Left lobe of liver (tissue), 2 donors: ENCODE measurements around the gene GSTM5. TPM values are rescaled to one million over a fixed set of nuclear protein-coding genes. Genes with fewer than 3 reads are reported as not detected.
"Not testable (repeated sequence)": the region's sequence is repeated elsewhere in the genome, so short reads cannot be mapped to it uniquely, and the experiment has no call there.

Experiments used
- ATAC-seq: fragments of 200-7000 bp; cut with Tn5 transposase; one replicate; pipeline ENCODE4 v1.9.1; 2020; ENCODE audit warnings: mild to moderate bottlenecking, moderate library complexity
- DNase-seq: peaks from one replicate; pipeline ENCODE4 v3.0.0-alpha.2; 2020; ENCODE audit warnings: low spot score
- total RNA-seq: library from RNA; stranded (reverse); gene quantifications from one replicate; pipeline ENCODE4 v1.2.1, GENCODE V29; 2021
- donor health status: DM: no; HTN: no; CAD: no; lungs with moderate emphysema.
- donor health status: DM: no; HTN: yes; CAD: no.

The GSTM5 gene
- 0.10 TPM for total RNA-seq

DNA sequence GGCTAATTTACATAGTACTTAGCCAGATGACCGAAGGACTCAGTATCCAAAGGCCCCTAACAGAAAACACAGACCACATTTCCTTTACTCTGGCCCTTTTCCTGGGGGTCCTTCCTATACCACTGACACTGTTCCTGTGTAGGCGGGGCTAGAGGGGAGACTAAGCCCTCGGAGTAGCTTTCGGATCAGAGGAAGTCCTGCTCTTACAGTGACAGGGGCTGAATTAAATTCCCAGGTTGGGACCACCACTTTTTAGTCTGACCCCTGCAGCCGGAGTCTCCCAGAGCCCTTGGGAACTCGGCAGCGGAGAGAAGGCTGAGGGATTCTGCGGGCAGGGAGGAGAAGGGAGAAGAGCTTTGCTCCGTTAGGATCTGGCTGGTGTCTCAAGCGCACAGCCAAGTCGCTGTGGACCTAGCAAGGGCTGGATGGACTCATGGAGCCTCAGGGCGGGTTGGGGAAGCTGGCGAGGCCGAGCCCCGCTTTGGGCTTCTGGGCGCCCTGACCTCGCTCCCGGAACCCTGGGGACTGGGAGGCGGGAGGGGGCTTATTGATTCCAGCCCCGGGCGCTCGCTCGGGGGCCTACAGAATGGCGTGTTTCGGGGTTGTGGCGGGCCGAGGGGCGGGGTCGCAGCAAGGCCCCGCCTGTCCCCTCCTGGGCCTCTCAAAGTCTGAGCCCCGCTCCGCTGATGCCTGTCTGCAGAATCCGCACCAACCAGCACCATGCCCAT is at the start of gene GSTM5:
GSTM5 (plus strand) TSS at position 659 of the 728 bp plus-strand sequence; CDS start at position 721, 62 bp downstream.
- DNase-seq, ATAC-seq: not testable (repeated sequence)

DNA sequence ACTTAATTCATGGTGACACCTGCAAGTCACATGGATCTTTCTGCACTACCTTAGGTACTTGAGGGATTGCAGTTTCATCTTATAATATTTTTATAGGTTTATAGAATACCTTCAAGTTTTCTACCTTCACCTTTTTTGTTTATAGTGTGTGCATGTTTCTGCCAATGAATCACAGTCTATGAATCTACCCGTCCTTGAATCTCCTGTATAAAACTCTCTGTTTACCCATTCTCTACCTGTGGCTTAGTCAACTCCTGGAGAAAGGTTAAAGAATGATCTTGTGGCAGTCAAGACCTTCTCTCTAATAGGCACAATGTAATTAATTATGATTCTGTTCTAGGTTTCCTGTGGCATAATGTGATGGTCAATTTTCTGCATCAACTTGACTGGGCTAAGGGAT is 47.4 kb upstream of the GSTM5 start:
- ATAC-seq (no peak), DNase-seq (no peak)

GRCh38 chr1:109667452-109668122 is 44.5 kb upstream of the GSTM5 start, which contains the start of gene GSTM2:
Gene GSTM2 (plus strand): TSS chr1:109668057. CDS start chr1:109668116, 59 bp downstream.
- peak; percentile 75 for DNase-seq
- ATAC-seq, result peak; percentile 93

DNA sequence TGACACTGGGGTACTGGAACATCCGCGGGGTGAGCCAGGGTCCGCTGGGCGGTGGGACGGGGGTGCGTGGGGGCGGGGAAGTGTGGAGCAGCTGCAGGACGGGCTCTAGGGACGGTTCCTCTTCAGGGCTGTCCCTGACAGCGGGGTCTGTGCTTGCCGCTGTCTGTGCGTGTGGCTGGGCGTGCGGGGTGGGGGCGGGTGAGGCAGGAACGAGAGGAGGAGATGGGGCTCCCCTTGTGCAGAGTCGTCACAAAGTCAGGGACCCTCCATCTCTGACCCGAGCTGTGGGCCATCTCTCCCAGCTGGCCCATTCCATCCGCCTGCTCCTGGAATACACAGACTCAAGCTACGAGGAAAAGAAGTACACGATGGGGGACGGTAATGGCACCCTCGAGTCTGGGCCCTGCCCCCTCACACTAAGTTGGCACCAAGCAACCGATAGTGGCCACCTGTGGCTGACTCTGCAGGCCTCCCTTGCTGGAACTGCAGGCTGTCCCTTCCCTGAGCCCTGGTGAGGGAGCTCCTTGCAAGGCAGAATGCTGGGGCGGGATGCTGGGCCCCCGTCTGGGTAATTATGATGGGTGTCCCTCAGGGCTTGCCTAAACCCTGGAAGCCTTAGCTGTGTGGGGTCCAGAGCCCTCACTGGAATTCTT is 43.8 kb upstream of the GSTM5 start:
- DNase-seq (no peak), ATAC-seq (no peak)

- DNase-seq (no peak), ATAC-seq (no peak)
These were observed 42.7 kb upstream of the GSTM5 start for GRCh38 chr1:109669246-109669948.

DNA sequence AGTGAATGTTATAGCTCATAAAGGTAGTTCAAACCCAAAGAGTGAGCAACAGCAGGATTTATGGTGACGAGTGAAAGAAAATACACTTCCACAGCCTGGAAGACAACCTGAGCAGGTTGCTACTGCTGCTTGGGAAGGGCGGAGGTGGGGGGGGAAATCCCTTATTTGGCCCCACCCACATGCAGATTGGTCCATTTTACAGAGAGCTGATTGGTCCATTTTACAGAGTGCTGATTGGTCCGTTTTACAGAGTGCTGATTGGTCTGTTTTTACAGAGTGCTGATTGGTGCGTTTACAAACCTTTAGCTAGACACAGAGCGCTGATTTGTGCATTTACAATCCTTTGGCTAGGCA is 42.1 kb upstream of the GSTM5 start:
- DNase-seq, ATAC-seq: not testable (repeated sequence)

GRCh38 chr1:109671067-109671466 is 41.0 kb upstream of the GSTM5 start:
- no peak for ATAC-seq
- DNase-seq, result no peak

GRCh38 chr1:109673861-109674260 is 38.2 kb upstream of the GSTM5 start:
- DNase-seq, ATAC-seq: not testable (repeated sequence)

DNA sequence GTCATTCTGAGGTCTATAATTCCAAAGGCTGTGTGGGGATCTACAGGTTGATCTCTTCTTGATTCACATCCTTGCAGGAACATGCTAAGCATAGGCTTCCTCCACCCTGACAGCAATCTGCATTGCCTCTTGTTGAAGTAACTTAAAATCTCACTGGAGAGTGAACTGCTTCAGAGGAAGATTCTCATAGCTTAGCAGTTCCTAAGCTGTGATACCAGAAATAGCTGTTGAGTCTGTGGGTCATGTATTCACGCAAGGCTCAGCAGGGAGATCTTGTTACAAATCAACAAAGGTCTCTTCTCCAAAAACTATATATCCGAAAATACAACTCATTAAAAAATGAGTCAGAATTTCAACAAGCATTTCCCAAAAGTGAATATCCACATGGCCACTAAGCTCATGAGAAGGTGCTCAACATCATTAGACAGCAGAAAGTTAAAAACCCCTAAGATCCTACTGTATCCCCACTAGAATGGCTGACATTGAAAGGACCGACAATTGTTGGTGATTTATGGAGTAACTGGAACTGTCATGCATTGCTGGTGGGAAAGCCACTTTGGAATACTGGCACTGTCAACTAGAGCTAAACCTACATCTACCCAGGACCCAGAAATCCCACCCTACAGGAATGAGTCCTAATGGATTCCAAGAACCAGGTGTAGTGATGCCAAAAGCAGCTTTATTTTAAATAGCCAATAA is 35.2 kb upstream of the GSTM5 start:
- ATAC-seq, DNase-seq: not testable (repeated sequence)

GRCh38 chr1:109677459-109677858 is 34.6 kb upstream of the GSTM5 start:
- DNase-seq, result no peak
- ATAC-seq, result no peak

GRCh38 chr1:109678637-109679036 is 33.4 kb upstream of the GSTM5 start:
- DNase-seq, ATAC-seq: not testable (repeated sequence)

GRCh38 chr1:109684777-109685176 is 27.3 kb upstream of the GSTM5 start:
- not testable (repeated sequence) for DNase-seq, ATAC-seq

DNA sequence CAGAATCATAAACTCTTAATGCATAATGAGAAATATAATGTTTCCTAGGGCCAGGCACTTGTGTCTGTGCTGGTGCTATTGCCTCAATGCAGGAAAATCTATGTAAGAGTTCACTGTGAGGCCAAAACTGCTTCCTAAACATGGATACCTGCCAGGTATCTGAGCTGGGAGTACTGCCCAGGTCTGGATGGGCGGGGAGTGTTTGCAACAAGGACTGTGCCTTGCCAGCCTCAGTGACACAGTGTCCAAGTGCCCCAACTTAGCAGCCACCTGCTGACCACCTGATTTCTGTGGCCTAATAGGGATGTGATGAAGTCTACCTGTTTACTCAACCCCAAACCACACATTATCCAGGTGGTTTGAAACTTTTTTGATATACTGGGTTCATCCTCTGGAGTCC is 26.7 kb upstream of the GSTM5 start:
- DNase-seq, ATAC-seq: not testable (repeated sequence)

GRCh38 chr1:109685890-109686289 is 26.2 kb upstream of the GSTM5 start:
- not testable (repeated sequence) for DNase-seq, ATAC-seq

DNA sequence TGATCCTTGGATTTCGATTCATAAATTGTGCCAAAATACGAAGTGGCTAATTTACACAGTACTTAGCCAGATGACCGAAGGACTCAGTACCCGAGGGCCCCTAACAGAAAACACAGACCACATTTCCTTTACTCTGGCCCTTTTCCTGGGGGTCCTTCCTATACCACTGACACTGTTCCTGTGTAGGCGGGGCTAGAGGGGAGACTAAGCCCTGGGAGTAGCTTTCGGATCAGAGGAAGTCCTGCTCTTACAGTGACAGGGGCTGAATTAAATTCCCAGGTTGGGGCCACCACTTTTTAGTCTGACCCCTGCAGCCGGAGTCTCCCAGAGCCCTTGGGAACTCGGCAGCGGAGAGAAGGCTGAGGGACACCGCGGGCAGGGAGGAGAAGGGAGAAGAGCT is 24.9 kb upstream of the GSTM5 start:
- DNase-seq, ATAC-seq: not testable (repeated sequence)

GRCh38 chr1:109687641-109688499 is 24.2 kb upstream of the GSTM5 start, which contains the start of gene GSTM1:
Gene GSTM1 (plus strand): TSS chr1:109687817. CDS start chr1:109687874, 57 bp downstream.
- ATAC-seq (no peak), DNase-seq (no peak)

DNA sequence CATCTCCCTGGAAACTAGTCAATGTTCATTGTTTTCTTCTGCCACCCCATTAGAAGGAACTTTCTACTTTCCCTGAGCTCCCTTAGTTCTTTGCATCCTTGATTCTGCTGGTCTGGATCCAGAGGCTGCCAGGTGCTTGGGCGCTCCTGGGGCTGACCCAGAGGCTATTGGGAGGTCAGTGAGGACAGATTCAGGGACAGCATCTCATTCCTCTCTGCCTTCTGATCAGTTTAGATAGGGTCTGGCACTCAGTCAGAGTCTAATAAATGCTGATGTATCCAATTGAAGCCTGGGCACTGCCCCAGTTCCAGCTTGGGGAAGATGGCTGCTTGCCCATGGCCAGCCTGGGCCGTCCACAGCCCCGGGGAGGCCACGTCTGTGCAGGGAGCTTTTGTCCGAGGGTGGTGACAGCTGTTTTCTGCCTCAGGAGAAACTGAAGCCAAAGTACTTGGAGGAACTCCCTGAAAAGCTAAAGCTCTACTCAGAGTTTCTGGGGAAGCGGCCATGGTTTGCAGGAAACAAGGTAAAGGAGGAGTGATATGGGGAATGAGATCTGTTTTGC is 22.1 kb upstream of the GSTM5 start:
- DNase-seq, result no peak
- ATAC-seq, result no peak

- DNase-seq (no peak), ATAC-seq (no peak)
These were observed 20.3 kb upstream of the GSTM5 start for GRCh38 chr1:109691759-109692158.

GRCh38 chr1:109694400-109694799 is 17.7 kb upstream of the GSTM5 start:
- not testable (repeated sequence) for ATAC-seq, DNase-seq
